ENCODE results near the gene MRPS18A.

MRPS18A gene

DNA sequence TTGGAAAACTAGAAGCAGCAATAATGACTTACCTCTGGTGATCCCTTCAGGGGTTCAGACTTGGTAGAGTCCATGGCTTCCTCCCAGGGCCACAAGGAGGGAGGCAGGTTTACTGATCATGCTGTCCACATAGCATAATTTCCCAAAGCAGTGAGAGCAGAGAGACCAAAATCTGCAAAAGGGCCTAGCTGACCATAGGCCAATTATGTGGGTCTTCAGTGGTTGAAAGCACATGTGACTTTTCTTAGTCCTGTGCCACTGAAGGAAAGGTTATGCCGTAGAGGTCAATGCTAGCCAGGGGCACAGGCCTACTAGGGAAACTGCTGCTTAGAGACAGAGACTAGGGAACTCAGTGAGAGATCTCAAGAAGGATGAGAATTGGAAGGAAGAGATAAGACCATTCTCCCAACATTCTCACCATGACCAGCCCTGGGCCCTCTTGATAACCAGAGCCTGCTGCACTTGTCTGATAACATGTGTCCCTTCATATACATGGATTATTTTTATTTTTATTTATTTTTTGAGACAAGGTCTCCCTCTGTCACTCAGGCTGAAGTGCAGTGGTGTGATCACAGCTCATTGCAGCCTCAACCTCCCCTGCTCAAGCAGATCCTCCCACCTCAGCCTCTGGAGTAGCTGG lies 56.5 kb downstream of the MRPS18A start:
- no peak for DNase-seq

DNA sequence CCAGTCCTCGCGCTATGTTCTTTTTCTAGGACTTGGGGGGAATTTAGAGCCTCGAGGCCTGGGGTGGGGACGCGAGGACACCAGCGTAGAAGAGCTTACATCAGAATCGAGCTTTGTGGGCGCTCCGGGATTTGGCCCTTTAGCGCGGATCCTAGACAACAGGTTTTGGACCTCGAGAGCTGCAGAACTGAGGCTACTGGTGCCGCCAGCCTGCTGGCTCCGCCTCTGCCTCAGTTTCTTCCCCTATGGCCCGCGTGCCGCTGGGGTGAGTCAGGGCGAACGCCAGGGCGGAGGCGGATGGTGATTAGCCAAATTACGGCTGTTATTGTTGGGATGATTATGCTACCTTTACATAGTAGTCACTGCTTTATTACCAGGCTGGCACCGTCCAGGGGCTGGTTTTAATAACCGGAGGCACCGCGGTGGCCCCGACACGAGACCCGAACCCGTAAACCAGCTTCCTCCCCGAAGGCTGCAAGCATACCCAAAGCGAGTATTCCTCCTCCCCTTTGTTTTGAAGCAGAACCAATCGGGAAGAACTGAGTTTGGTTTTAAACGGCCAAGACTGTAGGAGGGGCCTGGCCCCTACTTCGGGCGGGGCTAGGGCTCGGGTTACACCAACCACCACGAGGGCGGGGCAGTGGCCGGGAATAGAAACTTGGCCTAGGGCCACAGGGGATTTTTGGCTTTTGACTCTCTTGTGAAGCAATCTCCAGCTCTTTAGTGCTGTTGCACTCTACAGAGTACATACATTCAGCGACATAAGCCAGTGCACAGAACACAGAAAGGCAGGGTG lies 57.9 kb downstream of the MRPS18A start:
- peak; percentile 93 to 99 for DNase-seq

DNA sequence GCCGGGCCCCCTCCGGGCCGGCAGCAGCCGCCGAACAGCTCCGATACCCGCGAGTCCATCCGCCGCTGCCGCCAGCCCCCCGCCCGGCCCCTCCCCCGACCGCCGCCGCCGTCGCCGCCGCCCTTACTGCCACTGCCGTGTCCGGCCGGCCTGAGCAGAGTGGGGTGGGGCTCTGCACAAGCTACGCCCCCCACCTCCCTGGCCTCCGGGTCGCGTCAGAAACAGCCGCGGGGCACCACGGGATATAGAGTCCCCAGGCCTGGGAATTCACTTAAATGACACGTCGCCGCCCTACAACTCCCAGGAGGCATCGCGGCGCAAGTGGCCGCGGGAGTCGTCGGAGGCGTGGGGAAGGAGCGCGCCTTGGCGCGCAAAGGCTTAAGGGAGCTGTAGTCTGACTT lies 58.5 kb downstream of the MRPS18A start, which contains the start of gene GTPBP2:
Gene GTPBP2, minus strand, starts transcription at position 161 of the 401 bp plus-strand sequence. Its CDS starts 102 bp downstream, at position 59.
- DNase-seq = peak; percentile 95 to 99

DNA sequence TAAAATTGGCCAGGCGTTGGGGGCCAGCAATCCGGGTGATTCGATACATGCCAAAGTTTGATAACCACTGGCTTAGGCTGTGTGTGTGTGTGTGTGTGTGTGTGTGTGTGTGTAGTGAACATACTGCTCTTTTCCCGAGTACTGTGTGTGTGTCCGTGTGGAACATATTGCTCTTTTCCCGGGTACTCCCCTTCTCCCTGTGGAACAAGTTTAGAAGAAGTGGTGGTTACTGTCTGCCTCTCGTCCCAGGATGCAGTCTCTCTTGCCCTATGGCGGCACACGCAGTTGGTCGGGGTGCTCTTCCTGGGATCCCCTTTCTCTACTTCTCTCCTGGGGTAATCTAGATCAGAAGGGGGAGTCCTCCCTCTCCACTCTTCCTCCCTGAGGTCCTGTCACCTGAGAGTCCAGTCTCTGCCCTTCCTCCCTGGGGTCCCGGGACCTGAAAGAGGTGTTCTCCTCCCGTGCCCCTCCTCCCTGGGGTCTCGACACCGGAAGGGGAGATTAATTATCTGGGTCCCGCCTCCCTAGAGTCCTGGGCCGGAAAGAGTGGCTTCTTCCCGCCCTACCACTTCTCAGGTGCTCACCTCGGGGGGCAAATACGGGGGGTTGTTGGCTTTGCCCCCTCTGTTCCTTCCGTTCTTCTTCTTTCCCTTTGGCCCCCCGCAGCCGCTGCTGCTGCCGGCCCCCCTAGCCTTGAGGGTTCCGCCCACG lies 59.0 kb downstream of the MRPS18A start:
- peak; percentile 26 to 63 for DNase-seq

DNA sequence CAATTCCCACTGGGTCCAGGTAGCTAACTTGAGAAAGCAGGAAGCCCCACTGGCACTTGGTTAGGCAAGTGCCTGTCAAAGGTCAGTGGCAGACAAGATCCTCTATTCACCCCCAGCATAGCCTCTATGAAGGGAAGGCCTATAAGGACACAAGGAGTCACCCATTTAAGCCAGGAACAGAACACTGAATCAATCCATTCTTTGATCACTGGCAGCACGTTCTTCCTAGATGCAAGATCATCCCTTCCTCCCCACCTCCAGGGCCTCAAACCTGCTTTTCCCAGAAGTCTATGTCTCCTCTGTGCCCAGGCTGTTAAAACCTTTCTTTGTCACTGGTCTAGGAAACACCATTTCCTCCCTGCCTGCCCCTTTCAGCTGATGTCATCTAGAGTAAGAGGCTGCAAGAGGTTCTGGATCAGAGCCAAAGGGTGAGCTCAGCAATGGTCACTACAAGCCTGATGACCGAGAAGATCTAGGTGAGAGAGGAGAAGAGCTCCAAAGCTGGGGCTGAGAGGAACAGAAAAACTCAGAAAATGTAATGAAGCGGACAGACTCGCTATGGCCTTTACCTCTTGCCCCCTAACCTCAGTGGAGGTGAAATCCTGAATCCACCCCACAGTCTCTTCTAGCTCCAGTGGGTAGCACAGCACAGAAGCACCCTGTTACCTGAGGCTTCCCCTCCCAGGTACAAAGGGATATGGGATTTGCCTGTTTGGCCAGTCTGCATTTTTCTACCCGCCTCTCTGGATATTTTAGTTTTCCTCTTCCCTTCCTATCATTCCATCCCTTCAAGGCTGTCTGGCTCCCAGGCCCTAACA lies 60.4 kb downstream of the MRPS18A start:
- DNase-seq = no peak

DNA sequence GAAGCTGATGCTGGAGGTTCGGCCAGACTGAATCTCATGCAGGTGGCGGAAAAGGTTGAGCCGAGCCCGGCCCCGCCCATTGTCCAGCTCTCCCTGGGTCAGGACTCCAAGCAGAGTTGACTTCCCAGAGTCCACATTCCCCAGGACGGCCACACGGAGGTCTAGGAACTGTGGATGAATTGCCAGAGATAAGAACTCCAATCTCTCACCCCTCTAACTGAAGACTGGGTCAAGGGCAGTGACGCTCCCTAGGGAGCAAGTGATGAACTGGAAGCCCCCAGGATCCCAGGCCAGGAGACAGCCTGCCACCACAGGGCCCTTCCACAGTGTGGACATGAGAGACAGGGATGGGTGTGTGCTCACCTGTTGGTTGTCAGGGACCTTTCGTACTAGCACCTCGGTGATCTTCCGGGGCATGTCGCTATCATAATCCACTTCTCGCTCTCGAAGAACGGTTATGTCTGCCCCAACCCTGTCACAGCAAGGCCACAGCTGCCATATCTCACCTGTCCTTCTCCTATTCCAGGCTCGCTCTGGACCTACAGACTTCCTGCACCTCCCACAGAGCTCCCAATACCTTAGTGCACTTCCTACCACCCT lies 62.1 kb downstream of the MRPS18A start:
- DNase-seq = no peak

DNA sequence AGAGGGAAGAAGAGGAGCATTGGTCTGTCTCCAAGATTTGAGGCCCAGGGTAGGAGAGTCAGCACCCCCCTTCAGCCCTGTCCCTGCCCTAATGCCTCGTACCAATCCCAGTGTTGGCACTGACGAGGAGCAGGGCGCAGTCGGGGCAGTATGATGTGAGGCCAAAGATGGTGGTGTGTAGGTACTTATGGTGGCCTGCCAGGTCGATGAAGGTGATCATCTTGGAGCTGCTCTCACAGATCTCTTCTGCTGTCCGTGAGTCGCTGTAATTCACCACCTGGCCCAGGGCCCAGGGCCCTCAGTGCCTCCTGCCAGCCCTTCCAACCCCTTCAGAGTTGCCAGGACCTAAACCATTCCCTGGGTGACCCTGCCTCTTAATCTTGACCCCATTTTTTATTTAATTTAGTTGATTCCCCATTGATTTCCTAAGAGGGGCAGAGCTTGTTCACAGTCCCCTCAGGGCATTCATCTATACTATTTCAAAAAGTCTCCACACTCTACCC lies 62.8 kb downstream of the MRPS18A start:
- DNase-seq = no peak

DNA sequence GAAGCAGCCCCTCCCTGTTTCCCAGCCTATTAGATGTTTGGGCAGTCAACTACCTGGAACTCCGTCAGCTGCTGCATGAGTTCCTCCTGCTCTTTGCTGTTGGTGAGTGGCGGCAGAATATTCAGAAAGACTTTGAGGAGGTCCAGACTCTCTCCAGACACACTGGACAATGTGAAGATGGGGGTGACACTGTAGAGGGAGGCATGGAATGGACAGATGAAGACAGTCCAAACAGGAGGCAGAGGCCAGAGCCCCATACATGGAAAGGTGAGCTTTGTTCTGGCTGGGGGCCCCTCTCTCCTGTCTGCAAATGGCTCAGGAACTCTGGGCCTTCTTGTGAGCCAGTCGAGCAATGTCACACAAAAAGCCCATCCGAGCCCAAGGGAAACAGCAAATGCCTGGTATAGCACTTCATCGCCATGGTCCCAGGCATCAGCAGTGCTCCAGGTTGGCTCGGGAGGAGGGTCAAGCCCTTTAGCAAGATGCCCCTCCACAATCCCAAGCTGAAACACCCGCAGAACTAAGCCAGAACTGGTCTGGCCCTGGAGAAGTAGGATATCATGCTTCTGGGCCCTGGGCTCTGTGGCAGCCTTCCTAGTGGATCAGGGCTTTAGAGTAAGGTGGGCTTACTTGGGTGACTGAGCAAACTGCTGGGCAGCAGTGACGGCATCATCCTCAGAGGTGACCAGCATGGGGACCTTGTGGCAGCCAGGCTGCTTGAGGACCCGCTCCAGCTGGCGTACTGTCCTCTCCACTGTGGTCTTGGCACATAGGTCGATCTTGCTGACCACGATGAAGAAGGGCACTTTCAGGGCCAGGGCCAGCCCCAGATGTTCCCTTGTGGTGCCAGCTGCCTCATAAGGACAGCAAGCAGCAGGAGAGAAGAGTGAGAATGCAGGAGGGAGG lies 63.5 kb downstream of the MRPS18A start:
- no peak for DNase-seq

DNA sequence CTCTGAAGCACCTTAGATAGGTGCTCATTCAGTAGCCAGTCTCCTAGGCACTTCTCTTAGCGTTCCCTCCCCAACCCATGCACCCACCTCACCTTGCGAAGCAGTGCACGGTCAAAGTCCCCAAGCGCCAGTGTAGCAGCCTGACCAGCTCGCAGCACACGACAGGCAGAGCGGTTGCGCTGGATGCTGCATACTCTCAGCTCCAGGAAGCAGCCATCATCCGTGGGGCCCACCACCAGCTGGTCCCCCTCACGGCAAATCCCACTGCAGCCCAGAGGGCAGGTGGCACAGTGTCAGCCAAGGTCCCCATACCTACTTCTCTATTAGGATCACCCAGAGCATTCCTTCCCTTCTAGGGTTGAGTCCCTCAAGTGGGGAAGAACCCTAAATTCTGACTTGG lies 65.0 kb downstream of the MRPS18A start:
- no peak for DNase-seq

DNA sequence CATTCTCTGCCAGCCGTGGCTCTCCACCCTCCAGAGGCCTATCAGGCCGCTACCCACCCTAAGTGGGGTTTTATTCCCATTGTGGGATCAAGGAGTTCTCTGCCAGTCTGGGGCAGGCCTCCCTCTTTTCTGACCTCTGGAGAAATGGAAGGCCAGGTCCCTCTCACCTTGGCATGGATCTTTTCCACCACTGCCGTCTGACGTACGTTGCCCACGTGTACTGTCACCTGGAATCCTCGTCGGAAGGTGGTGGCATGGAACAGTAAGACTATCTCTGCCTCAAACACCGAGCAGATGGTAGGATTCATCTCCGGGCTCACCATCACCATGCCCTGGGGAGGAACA lies 65.8 kb downstream of the MRPS18A start:
- no peak for DNase-seq

Data from NCI-H524 (cell line).